Brain microvascular endothelial cell (primary cell): ENCODE results near the gene ITGB1.
"Not testable (repeated sequence)": the region's sequence is repeated elsewhere in the genome, so short reads cannot be mapped to it uniquely, and the experiment has no call there.

Experiments used
- DNase-seq: peaks from one replicate; pipeline ENCODE4 v3.0.0-alpha.2; 2020
- H3K27ac ChIP-seq: fragments of 250-450 bp; sonication (Bioruptor Pico); 2 replicates; pipeline ENCODE4 v1.5.1; 2020; ENCODE audit warnings: mild to moderate bottlenecking, moderate library complexity
- H3K27me3 ChIP-seq: fragments of 250-450 bp; sonication (Bioruptor Pico); replicated peaks from 2 replicates; pipeline ENCODE4 v1.5.1; 2020; ENCODE audit warnings: mild to moderate bottlenecking
- H3K36me3 ChIP-seq: fragments of 250-450 bp; sonication (Bioruptor Pico); replicated peaks from 2 replicates; pipeline ENCODE4 v1.5.1; 2020; ENCODE audit warnings: mild to moderate bottlenecking
- H3K4me3 ChIP-seq: 2 replicates; pipeline ENCODE4 v1.5.1; 2011; ENCODE audit warnings: low read depth, mild to moderate bottlenecking, control low read depth, low read length, moderate library complexity
- in situ Hi-C: cut with HindIII; loops from 2 replicates; pipeline ENCODE4 v1.10.0; 2017; ENCODE audit warnings: low sequenced_read_pairs, low pct_ligation_motif_present
- TF ChIP-seq, protein P1 (sequence below): IDR thresholded peaks from 2 replicates; pipeline ENCODE4 v1.5.1; 2011; ENCODE audit warnings: low read depth, mild to moderate bottlenecking, moderate library complexity, low read length, control low read depth, inconsistent platforms; ENCODE audit errors: missing control alignments

Gene ITGB1

DNA sequence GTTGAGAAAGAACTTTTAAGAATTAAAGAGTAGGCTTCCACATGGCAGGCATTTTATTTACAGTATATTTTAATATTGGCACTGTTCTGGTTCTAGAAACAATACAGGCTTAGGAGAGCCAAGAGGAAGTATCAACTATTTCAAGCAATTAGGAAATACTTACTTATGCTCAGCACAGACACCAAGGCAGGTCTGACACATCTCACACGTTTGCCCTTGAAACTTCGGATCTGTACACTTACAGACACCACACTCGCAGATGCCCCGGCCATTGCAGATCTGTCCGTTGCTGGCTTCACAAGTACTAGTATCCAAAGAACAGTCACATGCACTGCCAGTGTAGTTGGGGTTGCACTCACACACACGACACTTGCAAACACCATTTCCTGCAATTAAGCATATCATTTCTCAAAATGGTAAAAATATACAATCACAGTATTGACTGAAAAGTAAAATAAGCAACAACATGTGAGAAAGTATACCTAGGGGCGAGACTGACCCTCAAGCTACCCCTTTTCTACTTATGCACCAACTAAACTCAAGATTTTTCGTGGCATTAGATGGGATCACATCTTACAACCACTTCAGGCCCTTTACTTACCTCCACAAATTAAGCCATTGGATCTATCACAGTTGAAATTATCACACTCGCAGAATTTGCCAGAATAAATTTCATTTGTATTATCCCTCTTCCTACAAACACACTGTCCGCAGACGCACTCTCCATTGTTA is 46.6 kb downstream of the ITGB1 start:
- Histone ChIP-seq H3K4me3 (no peak overlapping the region), H3K27ac (no peak overlapping the region), H3K36me3 (peaks cover 94% of the 10 kb centered on the region), H3K27me3 (no peaks in the 10 kb centered on the region)
- in situ Hi-C loops, result no loop called here
- no peak for DNase-seq
- TF ChIP-seq, protein P1, sequence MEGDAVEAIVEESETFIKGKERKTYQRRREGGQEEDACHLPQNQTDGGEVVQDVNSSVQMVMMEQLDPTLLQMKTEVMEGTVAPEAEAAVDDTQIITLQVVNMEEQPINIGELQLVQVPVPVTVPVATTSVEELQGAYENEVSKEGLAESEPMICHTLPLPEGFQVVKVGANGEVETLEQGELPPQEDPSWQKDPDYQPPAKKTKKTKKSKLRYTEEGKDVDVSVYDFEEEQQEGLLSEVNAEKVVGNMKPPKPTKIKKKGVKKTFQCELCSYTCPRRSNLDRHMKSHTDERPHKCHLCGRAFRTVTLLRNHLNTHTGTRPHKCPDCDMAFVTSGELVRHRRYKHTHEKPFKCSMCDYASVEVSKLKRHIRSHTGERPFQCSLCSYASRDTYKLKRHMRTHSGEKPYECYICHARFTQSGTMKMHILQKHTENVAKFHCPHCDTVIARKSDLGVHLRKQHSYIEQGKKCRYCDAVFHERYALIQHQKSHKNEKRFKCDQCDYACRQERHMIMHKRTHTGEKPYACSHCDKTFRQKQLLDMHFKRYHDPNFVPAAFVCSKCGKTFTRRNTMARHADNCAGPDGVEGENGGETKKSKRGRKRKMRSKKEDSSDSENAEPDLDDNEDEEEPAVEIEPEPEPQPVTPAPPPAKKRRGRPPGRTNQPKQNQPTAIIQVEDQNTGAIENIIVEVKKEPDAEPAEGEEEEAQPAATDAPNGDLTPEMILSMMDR, result no peak

DNA sequence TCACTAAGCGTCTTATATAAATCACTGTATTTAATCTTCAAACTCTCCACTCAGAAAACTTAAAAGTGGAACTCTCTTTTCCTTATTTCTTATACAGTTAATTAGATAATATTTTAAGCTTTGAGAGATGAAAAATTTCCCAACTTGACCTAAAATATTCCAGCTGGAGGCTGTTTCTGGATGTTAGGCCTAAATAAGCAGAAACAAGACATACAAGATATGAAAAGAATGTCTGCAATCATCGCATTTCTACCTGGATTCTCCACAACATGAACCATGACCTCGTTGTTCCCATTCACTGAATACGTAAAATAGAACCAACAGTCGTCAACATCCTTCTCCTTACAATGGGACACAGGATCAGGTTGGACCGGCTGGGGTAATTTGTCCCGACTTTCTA is 48.1 kb downstream of the ITGB1 start:
- H3K27ac ChIP-seq, DNase-seq, H3K4me3 ChIP-seq, H3K27me3 ChIP-seq, in situ Hi-C loops: not testable (repeated sequence)
- peaks cover 94% of the 10 kb centered on the region for H3K36me3 ChIP-seq

DNA sequence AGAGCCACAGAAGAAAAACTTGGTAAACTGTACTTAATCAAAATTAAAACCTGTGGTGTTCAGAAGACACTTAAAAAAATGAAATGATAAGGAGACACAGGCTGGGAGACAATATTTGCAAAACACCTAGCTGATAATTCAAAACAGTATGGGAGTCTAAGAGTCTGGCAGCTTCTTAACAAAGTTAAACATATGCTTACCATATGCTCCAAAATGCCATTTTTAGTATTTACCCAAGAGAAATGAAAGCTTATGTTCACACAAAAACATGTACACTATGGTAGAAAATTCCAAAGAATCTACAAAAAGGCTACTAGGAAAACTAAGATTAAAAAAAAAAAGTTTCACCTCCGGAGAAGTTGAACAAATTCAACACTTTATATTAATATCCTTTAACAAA is 48.6 kb downstream of the ITGB1 start:
- TF ChIP-seq, protein P1, result no peak
- H3K27ac ChIP-seq, result no peak overlapping the region
- H3K4me3 ChIP-seq, result no peak overlapping the region
- H3K27me3 ChIP-seq, result no peaks in the 10 kb centered on the region
- H3K36me3 ChIP-seq, result peaks cover 92% of the 10 kb centered on the region
- in situ Hi-C loops, result no loop called here
- no peak for DNase-seq

DNA sequence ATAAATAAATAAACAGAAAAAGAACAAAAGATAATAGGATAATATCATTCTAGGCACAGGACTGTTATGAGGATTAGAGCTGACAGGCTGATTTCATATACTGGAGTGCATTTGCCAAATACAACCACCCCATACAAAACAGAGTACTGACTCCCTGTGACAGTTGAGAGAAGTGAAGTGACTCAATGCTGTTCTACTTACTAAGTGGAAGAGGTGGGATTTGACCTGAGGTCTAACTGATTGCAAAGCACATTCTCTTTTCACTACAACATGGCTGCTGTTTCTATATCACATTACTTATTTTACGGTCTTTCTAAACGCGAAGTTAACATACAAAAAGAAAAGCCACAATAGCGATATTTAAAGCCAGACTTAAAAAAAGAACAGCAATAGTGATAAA is 51.4 kb downstream of the ITGB1 start:
- DNase-seq, result no peak
- peaks cover 85% of the 10 kb centered on the region for H3K36me3 ChIP-seq
- H3K4me3 ChIP-seq, result no peak overlapping the region
- TF ChIP-seq, protein P1, result no peak
- H3K27me3 ChIP-seq, result no peaks in the 10 kb centered on the region
- no peak overlapping the region for H3K27ac ChIP-seq
- in situ Hi-C loops, result no loop called here

DNA sequence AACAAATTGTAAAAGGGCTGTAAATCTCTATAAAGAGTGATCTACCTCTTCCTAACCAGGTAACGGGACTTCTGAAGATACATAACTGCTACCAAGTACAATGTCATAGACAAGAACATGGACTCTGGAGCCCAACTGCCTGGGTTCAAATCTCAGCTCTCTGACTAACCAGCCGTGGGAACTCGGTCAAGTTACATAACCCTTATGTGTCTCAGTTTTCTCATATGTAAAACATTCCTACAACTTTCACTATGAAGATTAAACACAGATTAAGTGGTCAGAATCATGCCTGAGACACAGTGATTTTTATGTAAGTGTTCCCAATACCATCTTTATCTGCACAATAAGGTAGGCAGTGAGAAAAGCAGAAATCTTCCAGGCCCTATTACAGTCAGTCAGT is 52.6 kb downstream of the ITGB1 start:
- Histone ChIP-seq H3K27ac (no peak overlapping the region), H3K36me3 (peaks cover 78% of the 10 kb centered on the region), H3K4me3 (no peak overlapping the region), H3K27me3 (no peaks in the 10 kb centered on the region)
- TF ChIP-seq, protein P1, result no peak
- no peak for DNase-seq
- in situ Hi-C loops, result no loop called here

DNA sequence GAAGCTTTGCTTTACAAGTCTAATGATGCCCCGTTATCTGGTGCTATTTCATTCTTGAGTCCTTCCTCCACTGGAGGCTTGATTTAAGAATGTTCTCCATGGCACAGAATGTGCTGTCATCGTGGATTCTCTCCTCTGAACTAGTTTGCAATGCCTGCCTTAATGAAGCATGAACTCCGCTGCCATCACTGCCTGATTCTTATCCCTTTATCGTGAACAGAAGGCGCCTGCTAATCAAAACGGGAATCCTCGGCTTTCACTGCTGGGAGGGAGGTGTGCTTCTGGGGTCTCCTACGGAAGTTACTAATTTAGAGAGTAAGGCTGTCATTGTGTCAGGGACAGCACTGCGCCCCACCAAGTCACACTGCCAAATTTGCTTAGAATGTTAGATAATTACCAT is 56.2 kb downstream of the ITGB1 start:
- TF ChIP-seq, protein P1, result no peak
- H3K27ac ChIP-seq, result no peak overlapping the region
- DNase-seq, result no peak
- H3K27me3 ChIP-seq, result no peaks in the 10 kb centered on the region
- no peak overlapping the region for H3K4me3 ChIP-seq
- peaks cover 67% of the 10 kb centered on the region for H3K36me3 ChIP-seq
- in situ Hi-C loops, result no loop called here

DNA sequence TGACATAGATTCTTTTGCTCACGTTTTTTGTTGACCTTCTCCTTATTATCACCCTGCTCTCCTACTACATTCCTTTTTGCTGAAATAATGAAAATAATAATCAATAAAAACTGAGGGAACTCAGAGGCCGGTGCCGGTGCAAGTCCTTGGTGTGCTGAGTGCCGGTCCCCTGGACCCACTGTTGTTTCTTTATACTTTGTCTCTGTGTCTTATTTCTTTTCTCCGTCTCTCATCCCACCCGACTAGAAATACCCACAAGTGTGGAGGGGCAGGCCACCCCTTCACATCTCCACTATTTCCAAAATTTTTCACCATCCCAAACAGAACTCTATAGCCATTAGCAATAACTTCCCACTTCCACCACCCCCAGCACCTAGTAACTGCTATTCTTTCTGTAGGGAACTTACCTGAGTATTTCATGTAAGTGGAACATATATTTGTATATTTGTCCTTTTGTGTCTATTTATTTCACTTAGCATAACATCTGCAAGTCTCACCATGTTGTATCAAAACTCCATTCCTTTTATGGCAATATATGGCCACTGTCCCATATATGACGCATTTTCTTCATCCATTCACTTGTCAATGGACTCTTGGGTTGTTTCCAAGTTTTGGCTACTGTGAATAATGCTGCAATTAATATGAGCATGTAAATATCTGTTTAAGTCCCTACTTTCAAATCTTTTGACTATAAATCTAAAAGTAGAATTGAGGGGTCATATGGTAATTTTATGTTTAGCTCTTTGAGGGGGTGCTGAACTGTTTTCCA is 62.6 kb downstream of the ITGB1 start:
- DNase-seq, in situ Hi-C loops: not testable (repeated sequence)

More for the DNA sequence above, 62.6 kb downstream of the ITGB1 start:
- H3K27ac ChIP-seq, H3K4me3 ChIP-seq, H3K27me3 ChIP-seq: not testable (repeated sequence)
- peaks cover 53% of the 10 kb centered on the region for H3K36me3 ChIP-seq
